Right renal cortex interstitium (tissue), 3 donors: ENCODE data around the gene OR10K2. TPM values are rescaled to one million over a fixed set of nuclear protein-coding genes. Genes with fewer than 3 reads are reported as not detected.
A peak's percentile ranks its signal among the peaks of the same experiment; 100 is the strongest.
"Not testable (repeated sequence)": the region's sequence is repeated elsewhere in the genome, so short reads cannot be mapped to it uniquely, and the experiment has no call there.

ENCODE experiments used
- DNase-seq, 3 donors: peaks; one replicate each; pipeline ENCODE4 v3.0.0-alpha.2; 2013; ENCODE audit warnings: low read depth in 3 of 3, low spot score in 2 of 3
- polyA plus RNA-seq, 3 donors: library from polyadenylated mRNA; unstranded; fragments of 120-200 nt; gene quantifications; one replicate each; pipeline ENCODE4 v1.2.1, GENCODE V29; 2013; ENCODE audit not compliant: insufficient read length in 3 of 3

OR10K2 gene, protein sequence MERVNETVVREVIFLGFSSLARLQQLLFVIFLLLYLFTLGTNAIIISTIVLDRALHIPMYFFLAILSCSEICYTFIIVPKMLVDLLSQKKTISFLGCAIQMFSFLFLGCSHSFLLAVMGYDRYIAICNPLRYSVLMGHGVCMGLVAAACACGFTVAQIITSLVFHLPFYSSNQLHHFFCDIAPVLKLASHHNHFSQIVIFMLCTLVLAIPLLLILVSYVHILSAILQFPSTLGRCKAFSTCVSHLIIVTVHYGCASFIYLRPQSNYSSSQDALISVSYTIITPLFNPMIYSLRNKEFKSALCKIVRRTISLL
- polyA plus RNA-seq, result not detected

DNA sequence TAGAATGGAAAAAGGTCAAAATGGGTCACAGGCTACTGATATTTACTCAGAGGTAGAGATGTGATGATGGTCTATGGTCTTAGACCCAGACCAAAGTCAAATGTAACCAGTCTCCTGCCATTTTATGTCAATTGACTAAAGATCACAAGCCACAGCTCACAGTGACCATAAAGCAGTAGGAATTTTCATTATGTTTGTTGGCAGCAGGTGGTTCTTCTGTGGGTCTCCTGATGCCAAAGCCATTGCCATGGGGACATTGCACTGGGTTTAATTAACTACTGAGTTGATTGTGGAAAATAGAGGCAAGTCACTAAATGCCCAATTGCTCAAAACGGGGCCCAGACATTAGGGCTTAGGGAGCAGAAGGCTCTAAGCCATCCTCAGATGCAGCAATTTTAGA, at the start of gene OR10K2:
TSS of gene OR10K2 (minus strand) at position 101 of the 400 bp plus-strand sequence. CDS start 5,371 bp downstream, outside the sequence.
- no peak for DNase-seq

DNA sequence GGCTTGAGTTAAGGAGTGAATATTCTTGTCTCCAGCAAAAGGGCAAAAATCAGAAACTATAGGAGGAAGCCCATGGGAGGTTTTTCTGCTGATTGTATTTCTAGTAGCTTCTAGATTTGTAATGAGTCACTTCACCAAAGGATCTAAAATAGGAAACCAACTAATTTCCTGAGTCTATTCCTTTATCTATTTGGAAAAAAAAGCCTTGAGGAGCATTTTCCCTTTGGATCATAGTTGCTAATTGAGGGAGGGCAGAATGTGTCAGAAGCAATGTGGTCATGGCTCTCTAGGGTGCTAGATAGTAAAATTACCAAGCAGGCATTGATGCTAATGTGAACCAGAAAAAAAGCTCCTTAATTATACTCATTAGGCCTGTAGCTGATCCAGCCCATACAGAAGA, 45.9 kb upstream of the OR10K2 start, which contains the start of gene OR10R2:
TSS of gene OR10R2 (plus strand) at position 301 of the 400 bp plus-strand sequence. CDS start 106 bp downstream, outside the sequence.
- DNase-seq, result no peak

DNA sequence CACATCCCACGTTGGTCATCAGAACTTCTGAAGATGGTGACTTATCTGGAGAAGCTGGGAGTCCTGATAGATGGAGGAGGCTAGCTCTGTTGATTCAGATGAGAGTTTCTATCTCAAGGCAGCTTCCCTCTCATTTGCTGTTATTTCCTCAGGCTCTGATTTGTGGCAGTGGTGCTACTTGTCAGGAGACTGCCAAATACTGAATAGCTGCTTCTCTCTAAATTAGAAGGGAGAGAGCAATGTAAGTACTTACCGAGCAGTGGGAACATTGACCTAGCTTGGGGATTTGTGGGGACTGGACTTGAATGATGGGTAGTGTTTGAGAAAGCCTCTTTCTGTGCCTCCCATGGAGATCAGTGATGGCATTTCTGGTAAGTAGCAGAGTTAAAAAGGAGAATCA, 35.5 kb upstream of the OR10K2 start, which contains the start of gene OR10K1:
TSS of gene OR10K1 (plus strand) at position 301 of the 400 bp plus-strand sequence. CDS start 3,728 bp downstream, outside the sequence.
- DNase-seq, result no peak

DNA sequence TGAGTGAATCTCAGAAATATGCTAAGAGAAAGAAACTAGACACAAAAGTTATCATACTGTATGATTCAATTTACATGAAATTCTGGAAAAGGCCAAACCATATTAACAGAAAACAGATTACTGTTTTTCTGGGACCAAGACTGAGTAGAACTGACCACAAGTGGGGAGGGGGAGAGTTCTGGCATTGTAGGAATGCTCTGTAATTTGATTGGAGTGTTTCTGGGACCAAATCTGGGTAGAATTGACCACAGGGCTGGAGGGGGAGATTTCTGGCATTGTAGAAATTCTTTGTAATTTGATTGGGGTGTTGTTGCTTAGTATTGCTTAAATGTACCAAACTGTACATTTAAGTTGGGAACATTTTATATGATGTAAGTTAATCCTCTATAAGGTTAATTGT, 32.2 kb upstream of the OR10K2 start:
- no peak for DNase-seq

DNA sequence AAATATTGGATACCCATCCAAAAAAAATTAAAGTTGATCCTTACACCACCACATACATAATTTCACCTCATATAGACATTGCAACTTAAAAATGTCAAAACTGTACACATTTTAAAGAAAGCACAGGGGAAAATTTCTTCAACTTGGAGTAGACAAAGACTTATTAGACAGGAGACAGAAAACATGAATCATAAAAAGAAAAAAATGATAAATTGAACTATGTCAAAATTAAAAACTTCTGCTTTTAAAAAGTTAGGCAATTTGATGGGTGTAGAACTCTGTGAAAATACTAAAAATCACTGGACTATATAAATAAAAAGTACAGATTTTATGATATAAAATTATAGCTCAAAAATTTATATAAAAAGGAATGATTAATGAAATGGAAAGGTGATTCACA, 31.2 kb upstream of the OR10K2 start:
- DNase-seq, result no peak

DNA sequence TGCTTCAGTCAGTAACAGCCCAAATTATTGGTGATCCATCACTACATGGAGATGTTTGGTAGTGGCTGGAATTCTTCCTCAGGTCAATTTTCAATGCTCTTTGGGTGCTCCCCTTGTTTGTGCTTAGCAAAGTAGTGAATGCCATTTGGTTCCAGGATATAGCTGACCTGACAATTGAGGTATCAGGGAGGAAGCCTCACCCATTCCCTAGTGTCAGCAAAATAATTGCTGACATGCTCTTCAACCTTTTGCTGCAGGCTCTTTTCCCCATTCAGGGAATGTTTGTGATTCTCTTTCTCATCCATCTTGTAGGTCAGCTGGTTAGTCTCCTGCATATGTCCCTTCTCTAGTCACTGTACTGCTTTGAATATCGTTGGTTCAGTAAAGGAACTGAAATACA, 28.5 kb upstream of the OR10K2 start:
- DNase-seq, result no peak

DNA sequence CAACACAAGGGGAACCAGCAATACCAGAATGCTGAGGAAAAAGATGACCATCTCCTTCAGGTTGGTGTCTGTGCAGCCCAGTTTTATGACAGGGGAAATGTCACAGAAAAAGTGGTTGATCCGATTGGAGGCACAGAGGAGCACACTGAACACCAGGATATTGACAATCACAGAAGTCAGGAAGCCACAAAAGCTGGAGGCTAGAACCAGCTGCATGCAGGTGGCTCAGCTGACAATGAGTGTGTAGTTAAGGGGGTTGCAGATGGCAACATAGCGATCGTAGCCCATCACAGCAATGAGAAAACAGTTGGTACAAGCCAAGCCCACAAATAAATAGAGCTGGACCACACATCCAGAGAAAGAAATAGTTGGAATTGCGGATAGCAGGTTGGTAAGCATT, 19.3 kb upstream of the OR10K2 start:
- no peak for DNase-seq

DNA sequence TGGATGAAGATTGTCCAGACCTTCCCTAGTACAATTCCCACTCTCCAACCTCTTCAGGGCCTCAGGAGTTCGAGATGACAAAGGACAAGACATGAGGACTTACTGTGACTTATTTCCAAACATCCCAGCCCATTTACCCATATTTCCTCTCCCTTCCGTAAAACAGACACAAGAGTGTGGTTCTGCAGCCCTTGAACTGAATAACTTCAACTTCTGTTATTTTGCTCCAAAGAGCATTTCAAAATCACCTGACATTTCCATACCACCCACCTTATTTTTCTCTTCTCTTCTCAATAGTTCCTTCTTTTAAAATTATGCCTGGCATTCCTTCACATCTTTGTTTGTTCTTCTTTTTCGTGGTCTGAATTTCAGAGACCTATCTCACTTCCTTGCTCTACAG, 8.7 kb upstream of the OR10K2 start:
- no peak for DNase-seq

DNA sequence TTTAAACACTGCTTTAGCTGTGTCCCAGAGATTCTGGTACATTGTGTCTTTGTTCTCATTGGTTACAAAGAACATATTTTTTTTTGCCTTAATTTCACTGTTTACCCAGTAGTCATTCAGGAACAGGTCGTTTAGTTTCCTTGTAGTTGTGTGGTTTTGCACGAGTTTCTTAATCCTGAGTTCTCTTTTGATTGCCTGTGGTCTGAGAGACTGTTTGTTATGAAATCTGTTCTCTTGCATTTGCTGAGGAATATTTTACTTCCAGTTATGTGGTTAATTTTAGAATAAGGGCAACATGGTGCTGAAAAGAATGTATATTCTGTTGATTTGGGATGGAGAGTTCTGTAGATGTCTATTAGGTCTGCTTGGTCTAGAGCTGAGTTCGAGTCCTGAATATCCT, 4.1 kb upstream of the OR10K2 start:
- not testable (repeated sequence) for DNase-seq

DNA sequence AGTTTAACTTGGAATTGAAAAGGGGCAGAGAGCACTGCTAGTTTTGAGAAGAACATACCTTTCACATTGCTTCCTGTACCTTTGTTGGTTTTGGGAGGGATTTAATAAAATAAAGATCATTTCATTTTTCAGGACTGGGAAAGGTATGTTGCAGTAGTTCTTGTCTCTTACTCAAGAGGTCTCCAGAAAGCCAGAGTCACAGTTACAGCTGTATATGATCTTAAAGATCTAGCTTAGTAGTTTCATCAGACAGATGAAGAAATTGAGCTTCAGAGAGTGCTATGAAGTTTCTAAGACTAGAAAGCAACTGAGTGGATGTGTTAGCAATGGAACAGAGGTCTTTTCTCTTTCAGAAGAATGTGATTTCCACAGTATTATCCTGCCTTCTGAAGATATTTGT, 1.0 kb downstream of the OR10K2 start:
- DNase-seq, result no peak

DNA sequence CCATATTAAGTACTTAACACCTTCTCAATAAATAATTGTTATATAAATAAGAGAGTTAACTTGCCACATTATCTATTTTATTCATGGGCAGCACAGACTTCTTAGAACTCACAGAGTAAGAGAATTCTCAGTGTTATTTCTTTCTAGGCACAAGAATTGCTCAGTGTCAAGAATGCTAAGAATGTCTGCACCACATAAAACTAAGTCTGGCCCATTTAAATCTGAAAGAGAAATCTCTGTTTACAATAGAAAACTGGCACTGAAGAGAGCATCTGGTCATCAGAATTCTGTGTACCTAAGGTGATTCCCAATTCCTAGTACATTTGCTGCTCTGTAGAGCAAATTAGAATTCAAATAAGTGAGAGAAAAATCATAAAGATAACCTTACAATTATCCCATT, 3.8 kb downstream of the OR10K2 start:
- DNase-seq, result no peak

DNA sequence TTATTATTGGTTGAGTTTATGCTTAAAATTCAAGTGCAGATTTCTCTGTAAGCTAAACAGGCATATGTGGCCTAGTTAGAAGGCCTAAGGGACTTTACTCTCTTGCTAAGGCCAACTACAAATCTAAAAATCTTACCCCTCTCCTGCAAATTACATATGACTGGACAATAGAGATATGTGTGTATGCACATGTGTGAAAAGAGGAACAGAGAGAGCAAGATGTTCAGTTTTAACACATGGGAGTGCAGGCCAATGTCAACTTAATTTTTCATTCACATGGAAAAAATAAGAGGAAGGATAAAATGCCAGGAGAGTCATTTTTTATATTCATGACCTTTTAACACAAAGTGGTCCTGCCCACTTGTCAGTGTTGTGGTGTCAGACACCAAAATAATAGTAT, 8.5 kb downstream of the OR10K2 start:
- DNase-seq, result no peak

DNA sequence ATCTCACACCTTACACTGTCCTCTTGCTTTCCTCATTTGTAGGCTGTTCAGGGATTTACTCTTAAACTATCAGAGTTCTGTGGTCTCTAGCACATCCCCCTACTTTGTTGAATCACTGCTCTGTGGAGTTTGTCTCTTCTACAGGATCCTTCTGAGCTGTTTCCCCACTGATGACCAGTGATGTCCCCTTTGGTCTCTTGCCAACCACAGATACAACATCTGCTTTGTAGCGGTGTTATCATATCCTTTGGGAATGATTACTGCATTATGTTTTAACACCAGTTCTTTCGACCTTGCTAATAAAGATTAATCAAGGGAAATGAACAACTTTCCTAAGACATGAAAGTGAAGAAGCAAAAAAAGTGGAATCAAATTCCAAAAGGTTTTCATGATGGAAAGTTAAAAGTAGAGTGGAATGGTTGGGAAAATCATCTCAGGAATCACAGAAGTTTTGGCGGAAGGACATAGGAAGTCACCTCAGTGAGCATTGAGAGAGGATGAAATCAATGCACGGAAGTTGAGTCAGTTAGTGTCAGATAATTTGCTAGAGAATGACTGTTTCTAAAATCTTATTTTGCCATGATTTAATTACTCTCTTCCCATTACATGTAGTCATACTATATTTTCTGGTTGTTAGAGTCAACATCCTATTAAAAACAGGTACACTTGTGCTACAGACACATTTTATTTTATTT, 11.2 kb downstream of the OR10K2 start:
- DNase-seq, result no peak

DNA sequence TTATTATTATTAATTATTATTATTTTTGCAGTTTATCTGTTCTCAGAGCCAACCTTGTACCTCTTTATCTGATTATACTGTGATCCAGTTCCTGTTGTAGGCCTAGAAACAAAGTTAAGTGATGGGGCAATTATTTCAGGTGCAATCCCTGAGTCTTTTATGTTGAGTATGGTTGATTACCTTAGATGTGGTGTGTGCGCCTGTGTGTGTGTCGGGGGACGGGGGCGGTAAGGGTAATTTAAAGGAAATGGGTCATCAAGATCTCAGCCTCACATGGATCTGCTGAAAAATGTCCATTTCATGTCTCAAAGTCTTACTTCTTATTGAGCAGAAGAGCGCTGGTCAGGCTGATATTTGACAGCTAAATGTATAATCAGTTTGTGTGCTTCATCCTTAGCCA, 18.9 kb downstream of the OR10K2 start:
- no peak for DNase-seq

DNA sequence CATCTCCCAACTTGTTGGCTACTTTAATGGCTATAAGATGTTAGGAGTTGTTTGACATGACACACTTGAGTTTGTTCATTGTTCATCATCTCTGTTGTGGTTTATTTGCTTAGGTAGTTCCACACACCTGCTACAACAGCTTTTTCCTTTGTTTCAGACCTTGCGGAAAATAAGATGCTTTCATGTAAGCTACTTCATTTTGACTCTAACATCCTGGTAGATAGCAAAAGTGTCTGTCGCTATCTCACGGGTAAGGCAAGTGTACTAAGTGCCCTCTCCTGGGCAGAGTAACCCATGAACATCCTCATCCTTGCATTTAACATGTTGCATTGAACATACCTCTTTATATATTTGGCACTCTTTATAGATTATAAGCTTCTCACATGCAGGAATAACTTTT, 25.2 kb downstream of the OR10K2 start:
- DNase-seq, result no peak

DNA sequence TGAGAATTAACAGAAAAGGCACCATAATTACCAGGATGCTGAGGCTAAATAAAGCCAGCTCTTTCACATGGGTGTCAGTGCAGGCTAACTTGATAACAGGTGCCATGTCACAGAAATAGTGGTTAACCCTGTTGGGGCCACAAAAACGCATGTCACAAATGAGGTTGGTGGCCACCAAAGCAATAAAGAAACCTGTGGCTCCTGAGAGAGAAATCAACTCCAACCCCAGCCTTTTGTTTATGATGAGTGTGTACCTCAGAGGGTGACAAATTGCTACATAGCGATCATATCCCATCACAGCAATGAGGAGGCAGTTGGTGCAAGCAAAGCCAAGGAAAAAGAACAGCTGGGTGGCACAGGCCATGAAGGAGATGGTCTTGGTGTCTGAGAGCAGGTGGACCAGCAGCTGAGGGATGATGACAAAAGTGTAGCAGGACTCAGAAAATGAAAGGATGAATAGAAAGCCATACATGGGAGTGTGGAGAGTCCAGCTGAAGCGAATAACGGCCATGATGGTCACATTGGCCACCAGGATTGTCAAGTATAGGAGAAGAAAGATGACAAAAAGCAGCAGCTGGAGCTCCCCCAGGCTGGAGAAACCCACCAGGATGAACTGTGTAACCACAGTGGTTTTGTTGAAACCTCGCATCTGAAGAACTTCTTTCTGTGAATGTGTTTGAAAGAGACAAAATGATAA, 27.1 kb downstream of the OR10K2 start, which contains the start of gene OR10T2:
TSS of gene OR10T2 (minus strand) at position 649 of the 697 bp plus-strand sequence. CDS start at position 649, 0 bp downstream.
- DNase-seq, result no peak

DNA sequence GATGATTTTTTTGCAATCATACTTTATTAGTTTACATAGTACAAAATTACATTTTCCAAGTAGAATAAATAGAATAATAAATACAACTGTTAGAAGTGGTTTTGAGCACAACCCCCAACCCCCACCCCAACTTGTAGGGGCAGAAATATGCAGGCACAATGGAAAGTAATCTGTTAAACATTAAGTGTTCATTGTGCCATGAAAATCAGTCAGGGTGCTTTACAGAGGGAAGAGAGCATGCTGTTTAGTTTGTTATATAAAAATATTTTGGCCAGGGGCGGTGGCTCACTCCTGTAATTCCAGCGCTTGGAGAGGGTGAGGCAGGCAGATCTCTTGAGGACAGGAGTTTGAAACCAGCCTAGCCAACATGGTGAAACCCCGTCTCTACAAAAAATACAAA, 29.4 kb downstream of the OR10K2 start:
- DNase-seq, result peak in 1 of 3 donors; percentile 6

DNA sequence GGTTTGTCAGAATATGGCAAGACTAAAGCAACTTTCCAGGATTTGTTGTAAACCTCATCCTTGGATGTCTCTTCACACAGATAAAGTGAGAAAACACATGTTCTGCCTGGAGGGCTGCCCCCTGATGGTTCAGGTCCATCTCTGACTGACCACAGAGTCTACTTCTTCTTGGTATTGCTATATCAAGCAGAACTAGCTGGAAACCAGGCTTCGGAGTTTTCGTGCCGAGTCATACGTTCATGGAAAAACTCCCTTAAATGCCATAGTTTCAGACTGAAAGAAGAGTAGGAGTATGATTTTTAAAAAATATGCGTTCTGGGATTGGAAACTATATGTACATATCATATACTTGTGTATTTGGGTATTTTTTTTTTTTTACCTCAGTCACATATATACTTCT, 32.6 kb downstream of the OR10K2 start:
- no peak for DNase-seq

DNA sequence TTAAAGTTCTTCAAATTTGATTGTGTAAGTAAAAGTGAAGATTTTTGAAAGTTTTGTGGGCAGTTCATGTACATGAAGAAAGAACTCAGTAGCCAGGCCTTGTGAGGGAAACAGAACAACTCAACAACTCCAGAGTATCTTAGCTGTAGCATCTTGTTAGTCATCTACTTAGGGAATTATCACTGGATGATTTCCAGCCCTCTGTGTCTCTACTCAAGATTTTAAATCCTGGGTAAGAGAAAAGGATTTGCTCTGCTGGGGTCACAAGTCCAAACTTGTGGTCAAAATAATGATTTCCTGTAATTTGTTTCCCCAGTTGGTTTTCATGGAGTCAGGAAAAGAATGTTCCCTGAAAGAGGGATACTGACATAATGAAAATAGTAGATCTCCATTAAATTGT, 34.9 kb downstream of the OR10K2 start:
- DNase-seq, result no peak

DNA sequence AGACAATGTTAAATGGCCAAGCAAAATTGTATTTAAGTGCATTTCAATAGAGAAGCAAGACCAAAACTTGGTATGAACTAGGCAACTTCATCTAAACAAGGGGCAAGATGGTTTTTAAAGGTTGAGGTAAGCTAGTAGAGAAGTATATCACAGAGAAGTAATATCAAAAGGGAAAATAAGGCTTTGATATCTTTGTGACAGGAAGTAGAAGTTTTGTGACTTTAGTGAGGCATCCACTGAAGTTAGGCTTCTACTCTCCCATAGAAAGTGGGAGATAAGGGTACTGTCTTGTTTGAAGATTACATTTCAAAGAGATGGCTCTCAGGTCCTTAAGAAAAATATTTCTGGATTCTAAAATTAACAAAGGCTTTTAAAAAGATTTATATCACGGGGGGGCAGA, 35.7 kb downstream of the OR10K2 start:
- no peak for DNase-seq

DNA sequence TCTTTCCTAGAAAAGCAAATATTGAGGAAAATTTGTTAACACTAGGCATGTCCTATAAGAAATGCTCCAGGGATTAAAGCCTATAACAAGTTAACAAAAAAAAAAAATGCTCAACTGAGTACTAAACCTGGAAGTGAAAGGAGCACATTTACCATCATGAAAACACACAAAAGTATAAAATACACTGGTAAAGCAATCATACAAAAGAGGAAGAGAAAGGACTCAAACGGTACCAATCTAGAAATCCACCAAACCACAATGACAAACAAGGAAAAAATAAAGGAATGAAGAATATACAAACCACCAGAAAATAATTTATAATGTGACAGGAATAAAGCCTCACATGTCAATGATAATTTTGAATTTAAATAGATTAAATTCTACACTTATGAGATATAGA, 51.2 kb downstream of the OR10K2 start:
- DNase-seq, result no peak
